HG03521 (cell line): Measurements from ENCODE around the gene GABRB1.
"Not testable (repeated sequence)": the region's sequence is repeated elsewhere in the genome, so short reads cannot be mapped to it uniquely, and the experiment has no call there.

Source experiments
- ATAC-seq: cut with Tn5 transposase; IDR thresholded peaks from one replicate; pipeline ENCODE4 v1.9.1; 2021; ENCODE audit warnings: mild to moderate bottlenecking, moderate library complexity; ENCODE audit not compliant: unreplicated experiment

Gene GABRB1

GRCh38 chr4:47374477-47374876, 343.1 kb downstream of the GABRB1 start:
- no peak for ATAC-seq

GRCh38 chr4:47378021-47378530, 346.7 kb downstream of the GABRB1 start:
- ATAC-seq: not testable (repeated sequence)

- ATAC-seq: no peak
These were observed 349.8 kb downstream of the GABRB1 start for GRCh38 chr4:47381172-47381571.

GRCh38 chr4:47382846-47383360, 351.5 kb downstream of the GABRB1 start:
- ATAC-seq: no peak

- ATAC-seq: no peak
These were observed 352.6 kb downstream of the GABRB1 start for GRCh38 chr4:47383829-47384427.

GRCh38 chr4:47386146-47386545, 354.8 kb downstream of the GABRB1 start:
- ATAC-seq: no peak

- ATAC-seq: no peak
These were observed 355.3 kb downstream of the GABRB1 start for GRCh38 chr4:47386561-47387235.

GRCh38 chr4:47390428-47391125, 359.2 kb downstream of the GABRB1 start:
- no peak for ATAC-seq

GRCh38 chr4:47391256-47391655, 359.9 kb downstream of the GABRB1 start:
- no peak for ATAC-seq

- no peak for ATAC-seq
These were observed 375.0 kb downstream of the GABRB1 start for GRCh38 chr4:47406408-47406807.

GRCh38 chr4:47410271-47410670, 378.9 kb downstream of the GABRB1 start:
- ATAC-seq: no peak

GRCh38 chr4:47413521-47413920, 382.2 kb downstream of the GABRB1 start:
- no peak for ATAC-seq

GRCh38 chr4:47415719-47416118, 384.4 kb downstream of the GABRB1 start:
- ATAC-seq: no peak

GRCh38 chr4:47418147-47418546, 386.8 kb downstream of the GABRB1 start:
- ATAC-seq: no peak

GRCh38 chr4:47419296-47419695, 387.9 kb downstream of the GABRB1 start:
- no peak for ATAC-seq

GRCh38 chr4:47425628-47426027, 394.3 kb downstream of the GABRB1 start:
- no peak for ATAC-seq

GRCh38 chr4:47427935-47428334, 396.6 kb downstream of the GABRB1 start:
- ATAC-seq: no peak

GRCh38 chr4:47432749-47433148, 401.4 kb downstream of the GABRB1 start:
- ATAC-seq: no peak

GRCh38 chr4:47434931-47435330, 403.6 kb downstream of the GABRB1 start:
- ATAC-seq: no peak

- ATAC-seq: no peak
These were observed 411.6 kb downstream of the GABRB1 start for GRCh38 chr4:47442980-47443379.

GRCh38 chr4:47444031-47444430, 412.7 kb downstream of the GABRB1 start:
- no peak for ATAC-seq

GRCh38 chr4:47451657-47452056, 420.3 kb downstream of the GABRB1 start:
- ATAC-seq: no peak
